ENCODE data around the gene KCTD4. TPM values are rescaled to one million over a fixed set of nuclear protein-coding genes. Genes with fewer than 3 reads are reported as not detected.

Gene KCTD4
- total and polyA plus RNA-seq, 4 donors = not detected

DNA sequence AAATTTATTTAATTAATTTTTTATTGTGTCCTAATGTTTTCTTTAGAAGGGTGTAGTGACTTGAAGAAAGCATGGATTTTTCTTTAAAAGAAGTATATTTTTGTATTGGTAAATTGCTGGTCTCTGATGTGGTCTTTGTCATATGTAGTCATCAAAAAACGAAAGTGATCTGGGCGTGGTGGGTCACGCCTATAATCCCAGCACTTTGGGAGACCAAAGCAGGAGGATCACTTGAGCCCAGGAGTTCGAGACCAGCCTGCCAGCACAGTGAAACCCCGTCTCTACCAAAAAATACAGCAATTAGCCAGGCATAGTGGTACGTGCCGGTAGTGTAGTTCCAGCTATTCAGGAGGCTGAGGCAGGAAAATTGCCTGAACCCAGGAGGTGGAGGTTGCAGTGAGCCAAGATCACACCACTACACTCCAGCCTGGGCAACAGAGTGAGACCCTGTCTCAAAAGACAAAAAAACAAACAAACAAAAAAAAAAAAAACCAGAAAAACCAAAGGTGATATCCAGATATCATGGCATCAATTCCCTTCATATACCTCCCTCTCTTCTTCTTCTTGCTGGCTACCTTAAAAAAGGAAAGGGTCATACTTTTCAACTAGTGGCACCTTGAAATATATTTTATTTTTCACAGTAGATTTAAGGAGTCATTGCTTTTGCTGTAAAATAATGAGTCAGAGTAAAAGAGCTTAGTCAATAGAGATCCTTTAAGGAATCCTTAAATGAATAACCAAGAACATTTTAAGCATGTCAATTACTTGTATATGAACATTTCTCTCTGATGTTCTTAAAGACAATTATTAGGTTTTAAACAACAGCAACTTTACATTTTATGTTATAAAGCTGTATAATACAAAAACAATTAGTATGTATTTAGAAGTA lies 19.9 kb downstream of the KCTD4 start:
- ATAC-seq (ENCODE audit: insufficient read depth, low FRiP score) (no peak), DNase-seq (no peak)
- TF ChIP-seq, protein P1, sequence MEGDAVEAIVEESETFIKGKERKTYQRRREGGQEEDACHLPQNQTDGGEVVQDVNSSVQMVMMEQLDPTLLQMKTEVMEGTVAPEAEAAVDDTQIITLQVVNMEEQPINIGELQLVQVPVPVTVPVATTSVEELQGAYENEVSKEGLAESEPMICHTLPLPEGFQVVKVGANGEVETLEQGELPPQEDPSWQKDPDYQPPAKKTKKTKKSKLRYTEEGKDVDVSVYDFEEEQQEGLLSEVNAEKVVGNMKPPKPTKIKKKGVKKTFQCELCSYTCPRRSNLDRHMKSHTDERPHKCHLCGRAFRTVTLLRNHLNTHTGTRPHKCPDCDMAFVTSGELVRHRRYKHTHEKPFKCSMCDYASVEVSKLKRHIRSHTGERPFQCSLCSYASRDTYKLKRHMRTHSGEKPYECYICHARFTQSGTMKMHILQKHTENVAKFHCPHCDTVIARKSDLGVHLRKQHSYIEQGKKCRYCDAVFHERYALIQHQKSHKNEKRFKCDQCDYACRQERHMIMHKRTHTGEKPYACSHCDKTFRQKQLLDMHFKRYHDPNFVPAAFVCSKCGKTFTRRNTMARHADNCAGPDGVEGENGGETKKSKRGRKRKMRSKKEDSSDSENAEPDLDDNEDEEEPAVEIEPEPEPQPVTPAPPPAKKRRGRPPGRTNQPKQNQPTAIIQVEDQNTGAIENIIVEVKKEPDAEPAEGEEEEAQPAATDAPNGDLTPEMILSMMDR (IDR thresholded peaks at IDR 0.05; ENCODE audit: control extremely low read depth, extremely low read depth) = no peak
- H3K36me3 ChIP-seq (ENCODE audit: control insufficient read depth in 4 of 4, insufficient read depth in 4 of 4, low read length in 4 of 4) = peaks cover 0 to 4% (median 2%) of the 10 kb centered on the region in 4 donors
- H3K9ac ChIP-seq (ENCODE audit: insufficient read depth in 1 of 2, low read length in 2 of 2) = no peak overlapping the region
- H3K9me3 ChIP-seq (ENCODE audit: control insufficient read depth in 4 of 4, insufficient read depth in 3 of 4, low read length in 3 of 4) = no peaks in the 10 kb centered on the region
- no peaks in the 10 kb centered on the region for H3K27me3 ChIP-seq (ENCODE audit: control insufficient read depth in 3 of 3, insufficient read depth in 3 of 3, low read length in 2 of 3)
- no peak overlapping the region for H3K4me3 ChIP-seq
- H3K27ac ChIP-seq (ENCODE audit: low read depth in 1 of 2, low read length in 1 of 2) = no peak overlapping the region
- WGBS, 2 donors = 97% methylated on average over 7 of the region's 7 CpGs
- peaks cover 0 to 2% (median 0%) of the 10 kb centered on the region in 5 donors for H3K4me1 ChIP-seq (ENCODE audit: control insufficient read depth in 5 of 5, insufficient read depth in 5 of 5, low read length in 5 of 5)

DNA sequence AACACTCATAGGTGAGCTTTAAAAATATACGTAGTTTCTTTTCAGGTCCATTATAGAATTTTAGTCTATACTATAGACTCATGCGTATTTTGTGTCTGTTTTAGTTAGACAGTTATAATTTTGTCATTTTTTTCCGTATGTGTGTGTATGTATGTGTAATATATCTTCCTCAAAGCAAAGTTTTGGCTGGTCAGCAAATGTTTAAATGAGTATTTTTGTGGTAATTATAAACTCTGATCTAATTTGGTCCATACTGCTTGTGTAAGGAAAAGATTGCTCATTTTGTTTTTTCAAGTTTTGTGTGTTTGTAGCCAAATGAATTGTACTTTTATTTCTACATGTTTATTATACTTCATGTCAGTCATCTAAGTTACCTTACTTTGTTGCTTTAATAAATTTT lies 20.5 kb downstream of the KCTD4 start:
- Histone ChIP-seq H3K4me3 (no peak overlapping the region), H3K36me3 (ENCODE audit: control insufficient read depth in 4 of 4, insufficient read depth in 4 of 4, low read length in 4 of 4) (peaks cover 0 to 4% (median 3%) of the 10 kb centered on the region in 4 donors), H3K9ac (ENCODE audit: insufficient read depth in 1 of 2, low read length in 2 of 2) (no peak overlapping the region), H3K9me3 (ENCODE audit: control insufficient read depth in 4 of 4, insufficient read depth in 3 of 4, low read length in 3 of 4) (no peaks in the 10 kb centered on the region), H3K27ac (ENCODE audit: low read depth in 1 of 2, low read length in 1 of 2) (no peak overlapping the region), H3K27me3 (ENCODE audit: control insufficient read depth in 3 of 3, insufficient read depth in 3 of 3, low read length in 2 of 3) (no peaks in the 10 kb centered on the region), H3K4me1 (ENCODE audit: control insufficient read depth in 5 of 5, insufficient read depth in 5 of 5, low read length in 5 of 5) (peaks cover 0 to 2% (median 0%) of the 10 kb centered on the region in 5 donors)
- WGBS, 2 donors = 83 to 84% methylated on average over 3 of the region's 3 CpGs
- TF ChIP-seq, protein P1 (IDR thresholded peaks at IDR 0.05; ENCODE audit: control extremely low read depth, extremely low read depth) = no peak
- no peak for DNase-seq
- ATAC-seq (ENCODE audit: insufficient read depth, low FRiP score) = no peak

DNA sequence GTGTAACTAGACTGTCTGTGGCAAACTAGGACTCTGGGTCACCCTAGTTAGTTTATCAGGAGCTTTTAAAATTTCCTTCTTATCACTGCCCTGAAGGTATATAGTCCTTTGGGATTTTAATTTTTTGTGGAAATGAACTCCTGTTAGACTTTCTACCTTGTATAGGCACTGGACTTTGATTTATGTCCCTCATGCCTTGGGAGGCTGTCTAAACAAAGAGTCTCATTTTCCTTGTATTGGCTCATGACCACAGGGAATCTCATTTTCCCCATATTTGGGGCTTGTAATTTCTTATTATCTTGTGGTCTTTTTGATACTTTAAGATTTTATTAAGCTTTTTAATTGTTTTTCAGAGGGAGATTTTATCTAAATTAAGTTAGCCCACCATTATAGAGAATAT lies 21.4 kb downstream of the KCTD4 start:
- TF ChIP-seq, protein P1 (IDR thresholded peaks at IDR 0.05; ENCODE audit: control extremely low read depth, extremely low read depth) = no peak
- Histone ChIP-seq H3K4me3 (no peak overlapping the region), H3K27ac (ENCODE audit: low read depth in 1 of 2, low read length in 1 of 2) (no peak overlapping the region), H3K27me3 (ENCODE audit: control insufficient read depth in 3 of 3, insufficient read depth in 3 of 3, low read length in 2 of 3) (no peaks in the 10 kb centered on the region), H3K4me1 (ENCODE audit: control insufficient read depth in 5 of 5, insufficient read depth in 5 of 5, low read length in 5 of 5) (peaks cover 0 to 2% (median 0%) of the 10 kb centered on the region in 5 donors), H3K9me3 (ENCODE audit: control insufficient read depth in 4 of 4, insufficient read depth in 3 of 4, low read length in 3 of 4) (no peaks in the 10 kb centered on the region), H3K36me3 (ENCODE audit: control insufficient read depth in 4 of 4, insufficient read depth in 4 of 4, low read length in 4 of 4) (peaks cover 0 to 4% (median 2%) of the 10 kb centered on the region in 4 donors), H3K9ac (ENCODE audit: insufficient read depth in 1 of 2, low read length in 2 of 2) (no peak overlapping the region)
- no peak for DNase-seq
- ATAC-seq (ENCODE audit: insufficient read depth, low FRiP score) = no peak
